PFSK-1 (cell line): ENCODE results near the gene CNGB1.

ENCODE experiments used
- POLR2AphosphoS5 ChIP-seq: IDR thresholded peaks from 2 replicates; pipeline ENCODE4 v1.6.1; 2012; ENCODE audit warnings: low read depth, mild to moderate bottlenecking, control low read depth, low read length, moderate library complexity
- TAF1 ChIP-seq: IDR thresholded peaks from 2 replicates; pipeline ENCODE4 v1.6.1; 2012; ENCODE audit warnings: low read length, control low read depth, borderline replicate concordance; ENCODE audit not compliant: insufficient read depth
- TF ChIP-seq, protein P1 (sequence below), 2 experiments: IDR thresholded peaks; 2 replicates each; pipeline versions ENCODE4 v1.6.1 to v1.8.0; 2011 to 2012; ENCODE audit warnings: low read depth in 2 of 2, low read length in 2 of 2, control low read depth in 1 of 2, inconsistent platforms in 1 of 2, mild to moderate bottlenecking in 1 of 2, moderate library complexity in 1 of 2; ENCODE audit not compliant: insufficient read depth in 1 of 2

DNA sequence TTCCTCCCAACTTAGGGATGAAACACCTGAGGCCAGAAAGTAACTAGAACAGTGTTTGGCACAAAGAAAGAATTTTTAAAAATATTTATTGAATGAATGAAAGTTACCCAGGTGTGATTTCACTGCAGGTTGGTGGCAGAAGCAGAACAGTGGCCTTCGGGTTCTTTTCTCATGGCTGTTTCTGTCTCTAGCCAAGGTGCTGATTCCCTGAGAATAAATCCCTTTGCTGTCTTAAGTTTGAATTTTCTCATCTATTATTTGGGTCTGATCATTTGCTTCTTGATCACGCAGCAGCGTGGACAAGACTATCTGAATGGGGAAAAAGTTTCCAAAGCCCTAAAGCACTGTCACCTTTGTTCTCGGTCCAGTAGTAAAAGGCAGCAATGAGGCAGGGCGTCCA lies 95.6 kb downstream of the CNGB1 start:
- TF ChIP-seq POLR2AphosphoS5 (no peak), TAF1 (no peak)
- TF ChIP-seq, protein P1, sequence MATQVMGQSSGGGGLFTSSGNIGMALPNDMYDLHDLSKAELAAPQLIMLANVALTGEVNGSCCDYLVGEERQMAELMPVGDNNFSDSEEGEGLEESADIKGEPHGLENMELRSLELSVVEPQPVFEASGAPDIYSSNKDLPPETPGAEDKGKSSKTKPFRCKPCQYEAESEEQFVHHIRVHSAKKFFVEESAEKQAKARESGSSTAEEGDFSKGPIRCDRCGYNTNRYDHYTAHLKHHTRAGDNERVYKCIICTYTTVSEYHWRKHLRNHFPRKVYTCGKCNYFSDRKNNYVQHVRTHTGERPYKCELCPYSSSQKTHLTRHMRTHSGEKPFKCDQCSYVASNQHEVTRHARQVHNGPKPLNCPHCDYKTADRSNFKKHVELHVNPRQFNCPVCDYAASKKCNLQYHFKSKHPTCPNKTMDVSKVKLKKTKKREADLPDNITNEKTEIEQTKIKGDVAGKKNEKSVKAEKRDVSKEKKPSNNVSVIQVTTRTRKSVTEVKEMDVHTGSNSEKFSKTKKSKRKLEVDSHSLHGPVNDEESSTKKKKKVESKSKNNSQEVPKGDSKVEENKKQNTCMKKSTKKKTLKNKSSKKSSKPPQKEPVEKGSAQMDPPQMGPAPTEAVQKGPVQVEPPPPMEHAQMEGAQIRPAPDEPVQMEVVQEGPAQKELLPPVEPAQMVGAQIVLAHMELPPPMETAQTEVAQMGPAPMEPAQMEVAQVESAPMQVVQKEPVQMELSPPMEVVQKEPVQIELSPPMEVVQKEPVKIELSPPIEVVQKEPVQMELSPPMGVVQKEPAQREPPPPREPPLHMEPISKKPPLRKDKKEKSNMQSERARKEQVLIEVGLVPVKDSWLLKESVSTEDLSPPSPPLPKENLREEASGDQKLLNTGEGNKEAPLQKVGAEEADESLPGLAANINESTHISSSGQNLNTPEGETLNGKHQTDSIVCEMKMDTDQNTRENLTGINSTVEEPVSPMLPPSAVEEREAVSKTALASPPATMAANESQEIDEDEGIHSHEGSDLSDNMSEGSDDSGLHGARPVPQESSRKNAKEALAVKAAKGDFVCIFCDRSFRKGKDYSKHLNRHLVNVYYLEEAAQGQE (IDR thresholded peaks at IDR 0.05; ENCODE audit: insufficient read depth in 1 of 2, low read depth in 2 of 2, low read length in 2 of 2): peak in 1 of 2 experiments; percentile 87; a peak in 2 of 4 replicates
